Mucosa of rectum (tissue), 2 donors: ENCODE data around the gene TOM1L2.

Experiments
- H3K27ac ChIP-seq, 2 donors: one replicate each; pipeline ENCODE4 v1.7.0; 2013; ENCODE audit warnings: inconsistent platforms in 2 of 2, low read depth in 2 of 2, low read length in 2 of 2
- H3K27me3 ChIP-seq, 2 donors: one replicate each; pipeline ENCODE4 v1.7.0; 2013; ENCODE audit warnings: low read length in 2 of 2; ENCODE audit not compliant: control insufficient read depth in 2 of 2, insufficient read depth in 2 of 2
- H3K36me3 ChIP-seq, 2 donors: one replicate each; pipeline ENCODE4 v1.7.0; 2013; ENCODE audit warnings: low read length in 2 of 2; ENCODE audit not compliant: control insufficient read depth in 2 of 2, insufficient read depth in 2 of 2
- H3K4me1 ChIP-seq, 2 donors: one replicate each; pipeline ENCODE4 v1.7.0; 2013; ENCODE audit warnings: low read length in 2 of 2, mild to moderate bottlenecking in 1 of 2; ENCODE audit not compliant: control insufficient read depth in 2 of 2, insufficient read depth in 2 of 2
- H3K4me3 ChIP-seq, 2 donors: one replicate each; pipeline ENCODE4 v1.7.0; 2013; ENCODE audit warnings: low read length in 2 of 2
- H3K9ac ChIP-seq, 2 donors: one replicate each; pipeline ENCODE4 v1.7.0; 2013; ENCODE audit warnings: low read length in 2 of 2, low read depth in 1 of 2, mild to moderate bottlenecking in 1 of 2
- H3K9me3 ChIP-seq, 2 donors: one replicate each; pipeline ENCODE4 v1.7.0; 2013; ENCODE audit warnings: low read length in 2 of 2; ENCODE audit not compliant: control insufficient read depth in 2 of 2
- donor health status: healthy.
- donor health status: Normal muscosa, but diverticular disease.

The TOM1L2 gene

DNA sequence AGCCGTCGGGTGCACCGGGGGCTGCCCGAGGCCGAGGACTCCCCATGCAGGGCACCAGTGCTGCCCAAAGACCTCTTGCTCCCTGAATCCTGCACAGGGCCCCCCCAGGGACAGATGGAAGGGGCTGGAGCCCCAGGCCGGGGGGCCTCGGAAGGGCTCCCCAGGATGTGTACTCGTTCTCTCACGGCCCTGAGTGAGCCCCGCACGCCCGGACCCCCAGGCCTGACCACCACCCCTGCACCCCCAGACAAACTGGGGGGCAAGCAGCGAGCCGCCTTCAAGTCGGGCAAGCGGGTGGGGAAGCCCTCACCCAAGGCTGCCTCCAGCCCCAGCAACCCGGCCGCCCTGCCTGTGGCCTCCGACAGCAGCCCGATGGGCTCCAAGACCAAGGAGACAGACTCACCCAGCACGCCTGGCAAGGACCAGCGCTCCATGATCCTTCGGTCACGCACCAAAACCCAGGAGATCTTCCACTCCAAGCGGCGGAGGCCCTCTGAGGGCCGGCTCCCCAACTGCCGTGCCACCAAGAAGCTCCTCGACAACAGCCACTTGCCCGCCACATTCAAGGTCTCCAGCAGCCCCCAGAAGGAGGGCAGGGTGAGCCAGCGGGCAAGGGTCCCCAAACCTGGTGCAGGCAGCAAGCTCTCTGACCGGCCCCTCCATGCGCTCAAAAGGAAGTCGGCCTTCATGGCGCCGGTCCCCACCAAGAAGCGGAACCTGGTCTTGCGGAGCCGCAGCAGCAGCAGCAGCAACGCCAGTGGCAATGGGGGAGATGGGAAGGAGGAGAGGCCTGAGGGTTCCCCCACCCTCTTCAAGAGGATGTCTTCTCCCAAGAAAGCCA, 176.0 kb downstream of the TOM1L2 start:
- no peak overlapping the region for H3K4me3 ChIP-seq
- H3K9me3 ChIP-seq = no peaks in the 10 kb centered on the region
- H3K27me3 ChIP-seq = no peaks in the 10 kb centered on the region
- no peak overlapping the region for H3K27ac ChIP-seq
- peaks cover 14 to 23% of the 10 kb centered on the region in 2 donors for H3K36me3 ChIP-seq
- no peak overlapping the region for H3K9ac ChIP-seq
- peaks cover 7 to 9% of the 10 kb centered on the region in 2 donors for H3K4me1 ChIP-seq

DNA sequence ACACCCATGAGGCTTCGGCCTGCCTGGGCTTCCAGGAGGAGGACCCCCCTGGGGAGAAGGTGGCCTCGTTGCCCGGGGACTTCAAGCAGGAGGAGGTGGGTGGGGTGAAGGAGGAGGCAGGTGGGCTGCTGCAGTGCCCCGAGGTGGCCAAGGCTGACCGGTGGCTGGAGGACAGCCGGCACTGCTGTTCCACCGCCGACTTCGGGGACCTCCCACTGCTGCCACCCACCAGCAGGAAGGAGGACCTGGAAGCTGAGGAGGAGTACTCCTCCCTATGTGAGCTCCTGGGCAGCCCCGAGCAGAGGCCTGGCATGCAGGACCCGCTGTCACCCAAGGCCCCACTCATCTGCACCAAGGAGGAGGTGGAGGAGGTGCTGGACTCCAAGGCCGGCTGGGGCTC, 176.9 kb downstream of the TOM1L2 start:
- H3K9ac ChIP-seq = no peak overlapping the region
- peaks cover 14 to 23% of the 10 kb centered on the region in 2 donors for H3K36me3 ChIP-seq
- H3K27me3 ChIP-seq = no peaks in the 10 kb centered on the region
- no peaks in the 10 kb centered on the region for H3K9me3 ChIP-seq
- peaks cover 9% of the 10 kb centered on the region in 2 donors for H3K4me1 ChIP-seq
- no peak overlapping the region for H3K4me3 ChIP-seq
- H3K27ac ChIP-seq = no peak overlapping the region

DNA sequence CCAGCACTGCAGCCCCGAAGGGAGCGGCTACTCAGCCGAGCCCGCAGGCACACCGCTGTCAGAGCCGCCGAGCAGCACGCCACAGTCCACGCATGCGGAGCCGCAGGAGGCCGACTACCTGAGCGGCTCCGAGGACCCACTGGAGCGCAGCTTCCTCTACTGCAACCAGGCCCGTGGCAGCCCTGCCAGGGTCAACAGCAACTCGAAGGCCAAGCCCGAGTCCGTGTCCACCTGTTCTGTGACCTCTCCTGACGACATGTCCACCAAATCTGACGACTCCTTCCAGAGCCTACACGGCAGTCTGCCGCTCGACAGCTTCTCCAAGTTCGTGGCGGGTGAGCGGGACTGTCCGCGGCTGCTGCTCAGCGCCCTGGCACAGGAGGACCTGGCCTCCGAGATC, 177.8 kb downstream of the TOM1L2 start:
- Histone ChIP-seq H3K4me3 (no peak overlapping the region), H3K4me1 (peaks cover 15 to 16% of the 10 kb centered on the region in 2 donors), H3K36me3 (peaks cover 14 to 23% of the 10 kb centered on the region in 2 donors), H3K27ac (no peak overlapping the region), H3K27me3 (no peaks in the 10 kb centered on the region), H3K9me3 (no peaks in the 10 kb centered on the region), H3K9ac (no peak overlapping the region)
